ENCODE measurements around the gene AUTS2.

The AUTS2 gene

GRCh38 chr7:70624500-70625103 is 1026.3 kb downstream of the AUTS2 start:
- Histone ChIP-seq H3K9me3 (ENCODE audit: low read length) (no peaks in the 10 kb centered on the region), H3K4me3 (ENCODE audit: low read length) (no peak overlapping the region), H2AFZ (ENCODE audit: low read depth, low read length) (no peak overlapping the region), H3K27me3 (ENCODE audit: insufficient read depth, low read length) (no peaks in the 10 kb centered on the region), H3K4me1 (ENCODE audit: insufficient read depth, low read length) (peaks cover 30% of the 10 kb centered on the region), H3K36me3 (ENCODE audit: insufficient read depth, low read length) (peaks cover 18% of the 10 kb centered on the region)

GRCh38 chr7:70627461-70627860 is 1029.2 kb downstream of the AUTS2 start:
- Histone ChIP-seq H3K9me3 (ENCODE audit: low read length) (no peaks in the 10 kb centered on the region), H2AFZ (ENCODE audit: low read depth, low read length) (no peak overlapping the region), H3K36me3 (ENCODE audit: insufficient read depth, low read length) (peaks cover 14% of the 10 kb centered on the region), H3K4me3 (ENCODE audit: low read length) (no peak overlapping the region), H3K27me3 (ENCODE audit: insufficient read depth, low read length) (no peaks in the 10 kb centered on the region), H3K4me1 (ENCODE audit: insufficient read depth, low read length) (peaks cover 41% of the 10 kb centered on the region)

GRCh38 chr7:70630440-70630817 is 1032.2 kb downstream of the AUTS2 start:
- Histone ChIP-seq H3K9me3 (ENCODE audit: low read length) (no peaks in the 10 kb centered on the region), H2AFZ (ENCODE audit: low read depth, low read length) (no peak overlapping the region), H3K4me1 (ENCODE audit: insufficient read depth, low read length) (peaks cover 45% of the 10 kb centered on the region), H3K27me3 (ENCODE audit: insufficient read depth, low read length) (no peaks in the 10 kb centered on the region), H3K4me3 (ENCODE audit: low read length) (peak overlapping the region; percentile 23), H3K36me3 (ENCODE audit: insufficient read depth, low read length) (peaks cover 4% of the 10 kb centered on the region)

GRCh38 chr7:70630818-70631457 is 1032.7 kb downstream of the AUTS2 start:
- Histone ChIP-seq H3K9me3 (ENCODE audit: low read length) (no peaks in the 10 kb centered on the region), H3K36me3 (ENCODE audit: insufficient read depth, low read length) (peaks cover 4% of the 10 kb centered on the region), H2AFZ (ENCODE audit: low read depth, low read length) (no peak overlapping the region), H3K4me3 (ENCODE audit: low read length) (peak overlapping the region; percentile 23), H3K4me1 (ENCODE audit: insufficient read depth, low read length) (peaks cover 45% of the 10 kb centered on the region), H3K27me3 (ENCODE audit: insufficient read depth, low read length) (no peaks in the 10 kb centered on the region)

GRCh38 chr7:70631718-70632117 is 1033.4 kb downstream of the AUTS2 start:
- Histone ChIP-seq H3K4me1 (ENCODE audit: insufficient read depth, low read length) (peaks cover 45% of the 10 kb centered on the region), H3K27me3 (ENCODE audit: insufficient read depth, low read length) (no peaks in the 10 kb centered on the region), H2AFZ (ENCODE audit: low read depth, low read length) (no peak overlapping the region), H3K9me3 (ENCODE audit: low read length) (no peaks in the 10 kb centered on the region), H3K36me3 (ENCODE audit: insufficient read depth, low read length) (peaks cover 4% of the 10 kb centered on the region), H3K4me3 (ENCODE audit: low read length) (no peak overlapping the region)

- Histone ChIP-seq H3K9me3 (ENCODE audit: low read length) (no peaks in the 10 kb centered on the region), H3K36me3 (ENCODE audit: insufficient read depth, low read length) (peaks cover 4% of the 10 kb centered on the region), H3K4me3 (ENCODE audit: low read length) (no peak overlapping the region), H3K27me3 (ENCODE audit: insufficient read depth, low read length) (no peaks in the 10 kb centered on the region), H3K4me1 (ENCODE audit: insufficient read depth, low read length) (peaks cover 47% of the 10 kb centered on the region), H2AFZ (ENCODE audit: low read depth, low read length) (no peak overlapping the region)
Observed at GRCh38 chr7:70632400-70632799, 1034.1 kb downstream of the AUTS2 start.

- H3K4me1 ChIP-seq (ENCODE audit: insufficient read depth, low read length) = peaks cover 47% of the 10 kb centered on the region
- H3K9me3 ChIP-seq (ENCODE audit: low read length) = no peaks in the 10 kb centered on the region
- H3K36me3 ChIP-seq (ENCODE audit: insufficient read depth, low read length) = no peaks in the 10 kb centered on the region
- no peaks in the 10 kb centered on the region for H3K27me3 ChIP-seq (ENCODE audit: insufficient read depth, low read length)
- H3K4me3 ChIP-seq (ENCODE audit: low read length) = no peak overlapping the region
- no peak overlapping the region for H2AFZ ChIP-seq (ENCODE audit: low read depth, low read length)
Observed at GRCh38 chr7:70634071-70634470, 1035.8 kb downstream of the AUTS2 start.

GRCh38 chr7:70634610-70635068 is 1036.4 kb downstream of the AUTS2 start:
- Histone ChIP-seq H3K4me3 (ENCODE audit: low read length) (no peak overlapping the region), H3K9me3 (ENCODE audit: low read length) (no peaks in the 10 kb centered on the region), H3K4me1 (ENCODE audit: insufficient read depth, low read length) (peaks cover 41% of the 10 kb centered on the region), H3K36me3 (ENCODE audit: insufficient read depth, low read length) (no peaks in the 10 kb centered on the region), H3K27me3 (ENCODE audit: insufficient read depth, low read length) (no peaks in the 10 kb centered on the region), H2AFZ (ENCODE audit: low read depth, low read length) (no peak overlapping the region)

- Histone ChIP-seq H3K9me3 (ENCODE audit: low read length) (no peaks in the 10 kb centered on the region), H3K4me3 (ENCODE audit: low read length) (no peak overlapping the region), H3K36me3 (ENCODE audit: insufficient read depth, low read length) (peaks cover 2% of the 10 kb centered on the region), H2AFZ (ENCODE audit: low read depth, low read length) (no peak overlapping the region), H3K4me1 (ENCODE audit: insufficient read depth, low read length) (peaks cover 31% of the 10 kb centered on the region), H3K27me3 (ENCODE audit: insufficient read depth, low read length) (no peaks in the 10 kb centered on the region)
Observed at GRCh38 chr7:70635633-70636032, 1037.4 kb downstream of the AUTS2 start.

- no peak overlapping the region for H3K4me3 ChIP-seq (ENCODE audit: low read length)
- no peaks in the 10 kb centered on the region for H3K27me3 ChIP-seq (ENCODE audit: insufficient read depth, low read length)
- H2AFZ ChIP-seq (ENCODE audit: low read depth, low read length) = no peak overlapping the region
- peaks cover 26% of the 10 kb centered on the region for H3K4me1 ChIP-seq (ENCODE audit: insufficient read depth, low read length)
- peaks cover 2% of the 10 kb centered on the region for H3K36me3 ChIP-seq (ENCODE audit: insufficient read depth, low read length)
- H3K9me3 ChIP-seq (ENCODE audit: low read length) = peaks cover 2% of the 10 kb centered on the region
Observed at GRCh38 chr7:70636169-70636568, 1037.9 kb downstream of the AUTS2 start.

- Histone ChIP-seq H3K4me1 (ENCODE audit: insufficient read depth, low read length) (peaks cover 10% of the 10 kb centered on the region), H3K9me3 (ENCODE audit: low read length) (peaks cover 9% of the 10 kb centered on the region), H2AFZ (ENCODE audit: low read depth, low read length) (no peak overlapping the region), H3K4me3 (ENCODE audit: low read length) (no peak overlapping the region), H3K27me3 (ENCODE audit: insufficient read depth, low read length) (no peaks in the 10 kb centered on the region), H3K36me3 (ENCODE audit: insufficient read depth, low read length) (peaks cover 13% of the 10 kb centered on the region)
Observed at GRCh38 chr7:70637726-70638125, 1039.5 kb downstream of the AUTS2 start.

- H3K4me3 ChIP-seq (ENCODE audit: low read length) = no peak overlapping the region
- peaks cover 9% of the 10 kb centered on the region for H3K9me3 ChIP-seq (ENCODE audit: low read length)
- peaks cover 8% of the 10 kb centered on the region for H3K4me1 ChIP-seq (ENCODE audit: insufficient read depth, low read length)
- no peak overlapping the region for H2AFZ ChIP-seq (ENCODE audit: low read depth, low read length)
- no peaks in the 10 kb centered on the region for H3K27me3 ChIP-seq (ENCODE audit: insufficient read depth, low read length)
- H3K36me3 ChIP-seq (ENCODE audit: insufficient read depth, low read length) = peaks cover 15% of the 10 kb centered on the region
Observed at GRCh38 chr7:70638158-70639107, 1040.2 kb downstream of the AUTS2 start.

GRCh38 chr7:70640266-70640833 is 1042.1 kb downstream of the AUTS2 start:
- no peak overlapping the region for H2AFZ ChIP-seq (ENCODE audit: low read depth, low read length)
- peaks cover 19% of the 10 kb centered on the region for H3K4me1 ChIP-seq (ENCODE audit: insufficient read depth, low read length)
- H3K4me3 ChIP-seq (ENCODE audit: low read length) = no peak overlapping the region
- peaks cover 22% of the 10 kb centered on the region for H3K36me3 ChIP-seq (ENCODE audit: insufficient read depth, low read length)
- no peaks in the 10 kb centered on the region for H3K27me3 ChIP-seq (ENCODE audit: insufficient read depth, low read length)
- peaks cover 9% of the 10 kb centered on the region for H3K9me3 ChIP-seq (ENCODE audit: low read length)

All from neuron (in vitro differentiated cells).